ENCODE measurements around the gene ZNF235.

DNA sequence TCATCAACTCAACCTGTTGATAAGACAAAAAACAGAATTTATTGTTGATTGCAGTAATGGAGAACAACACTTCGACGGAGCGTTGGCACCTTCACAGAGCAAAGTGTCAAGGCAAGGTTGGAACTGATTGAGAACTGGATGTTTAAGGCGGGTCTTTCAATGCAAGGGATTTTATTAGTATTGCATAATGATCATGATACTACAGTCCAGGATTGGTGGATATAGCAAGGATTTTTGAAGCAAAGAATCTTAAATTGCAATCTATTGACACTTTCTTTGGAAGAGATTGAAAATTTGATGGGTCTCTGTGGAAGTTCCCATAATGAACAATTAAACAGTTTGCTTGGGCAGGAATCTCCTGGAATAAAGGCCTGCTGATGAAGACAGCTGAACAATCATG lies 632 bp upstream of the ZNF235 start:
- TF ChIP-seq POLR2A (IDR thresholded peaks at IDR 0.05; ENCODE audit: low read depth, low read length) (no peak), EZH2 (IDR thresholded peaks at IDR 0.05; ENCODE audit: borderline replicate concordance, low read depth, low read length, severe bottlenecking) (no peak), FOS (IDR thresholded peaks at IDR 0.05; ENCODE audit: borderline replicate concordance, insufficient read depth, low read length) (no peak)
- TF ChIP-seq, protein P1, sequence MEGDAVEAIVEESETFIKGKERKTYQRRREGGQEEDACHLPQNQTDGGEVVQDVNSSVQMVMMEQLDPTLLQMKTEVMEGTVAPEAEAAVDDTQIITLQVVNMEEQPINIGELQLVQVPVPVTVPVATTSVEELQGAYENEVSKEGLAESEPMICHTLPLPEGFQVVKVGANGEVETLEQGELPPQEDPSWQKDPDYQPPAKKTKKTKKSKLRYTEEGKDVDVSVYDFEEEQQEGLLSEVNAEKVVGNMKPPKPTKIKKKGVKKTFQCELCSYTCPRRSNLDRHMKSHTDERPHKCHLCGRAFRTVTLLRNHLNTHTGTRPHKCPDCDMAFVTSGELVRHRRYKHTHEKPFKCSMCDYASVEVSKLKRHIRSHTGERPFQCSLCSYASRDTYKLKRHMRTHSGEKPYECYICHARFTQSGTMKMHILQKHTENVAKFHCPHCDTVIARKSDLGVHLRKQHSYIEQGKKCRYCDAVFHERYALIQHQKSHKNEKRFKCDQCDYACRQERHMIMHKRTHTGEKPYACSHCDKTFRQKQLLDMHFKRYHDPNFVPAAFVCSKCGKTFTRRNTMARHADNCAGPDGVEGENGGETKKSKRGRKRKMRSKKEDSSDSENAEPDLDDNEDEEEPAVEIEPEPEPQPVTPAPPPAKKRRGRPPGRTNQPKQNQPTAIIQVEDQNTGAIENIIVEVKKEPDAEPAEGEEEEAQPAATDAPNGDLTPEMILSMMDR (IDR thresholded peaks at IDR 0.05; ENCODE audit: extremely low read depth in 1 of 2, insufficient read depth in 1 of 2, low read depth in 1 of 2, low read length in 2 of 2) = no peak
- TF ChIP-seq, protein P2, sequence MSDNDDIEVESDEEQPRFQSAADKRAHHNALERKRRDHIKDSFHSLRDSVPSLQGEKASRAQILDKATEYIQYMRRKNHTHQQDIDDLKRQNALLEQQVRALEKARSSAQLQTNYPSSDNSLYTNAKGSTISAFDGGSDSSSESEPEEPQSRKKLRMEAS (IDR thresholded peaks at IDR 0.05; ENCODE audit: insufficient read depth, insufficient read length) = no peak

Measured in endothelial cell of umbilical vein (primary cell).